Stomach (tissue), 9 donors: ENCODE data around the gene MST1. TPM values are rescaled to one million over a fixed set of nuclear protein-coding genes. Genes with fewer than 3 reads are reported as not detected.

Experiments used
- DNase-seq, 2 donors: peaks; one replicate each; pipeline versions ENCODE4 v3.0.0 to v3.0.0-alpha.2; 2013 to 2019
- H3K27ac ChIP-seq, 5 donors: fragments of 200-600 bp in 4 of 5; sonication (generic) in 4 of 5; one replicate each; pipeline ENCODE4 v1.5.1; 2013 to 2019; ENCODE audit warnings: mild to moderate bottlenecking in 1 of 5, moderate library complexity in 1 of 5
- H3K27me3 ChIP-seq, 3 donors: fragments of 200-600 bp; sonication (generic); one replicate each; pipeline ENCODE4 v1.5.1; 2017 to 2019; ENCODE audit warnings: mixed run types in 1 of 3
- H3K36me3 ChIP-seq, 4 donors: fragments of 200-600 bp; sonication (generic); 1 replicate in 3 of 4; 2 replicates in 1 of 4; pipeline ENCODE4 v1.5.1; 2016 to 2019
- H3K4me1 ChIP-seq, 4 donors: fragments of 200-600 bp; sonication (generic); one replicate each; pipeline ENCODE4 v1.5.1; 2016 to 2019
- H3K4me3 ChIP-seq, 4 donors: fragments of 200-600 bp; sonication (generic) in 3 of 4; one replicate each; pipeline ENCODE4 v1.5.1; 2016 to 2019; ENCODE audit warnings: mild to moderate bottlenecking in 1 of 4
- H3K9me3 ChIP-seq, 4 donors: fragments of 200-600 bp; sonication (generic); one replicate each; pipeline ENCODE4 v1.5.1; 2016 to 2019
- EP300 ChIP-seq: sonication (generic); formaldehyde crosslinking; IDR thresholded peaks from one replicate; pipeline ENCODE4 v1.6.1; 2017; ENCODE audit warnings: antibody characterized with exemption
- POLR2A ChIP-seq, 4 donors: fragments of 450-650 bp; IDR thresholded peaks; one replicate each; pipeline ENCODE4 v1.6.1; 2016; ENCODE audit warnings: antibody characterized with exemption in 4 of 4, control low read depth in 2 of 4, mild to moderate bottlenecking in 1 of 4, moderate library complexity in 1 of 4
- POLR2AphosphoS5 ChIP-seq, 3 donors: sonication (generic); formaldehyde crosslinking; IDR thresholded peaks; one replicate each; pipeline ENCODE4 v1.6.1; 2016; ENCODE audit warnings: antibody characterized with exemption in 3 of 3
- WGBS, 5 donors: extraction: QIAGEN DNeasy Blood & Tissue Kit in 3 of 5; methylation state at CpG; one replicate each; pipeline versions ENCODE4 v1.1.5 to v1.1.7; 2013 to 2018; 5-methylcytosine and 5-hydroxymethylcytosine counted together
- intact Hi-C: fragments of 100-400 bp; cut with DNase I; formaldehyde crosslinking; loops from one replicate; pipeline ENCODE4 v1.15.1; 2023; ENCODE audit warnings: low total_unique reads
- polyA plus RNA-seq, 3 donors: library from polyadenylated mRNA; stranded (reverse); fragments of 200-250 nt; gene quantifications; one replicate each; pipeline ENCODE4 v1.2.3, GENCODE V29; 2013
- total RNA-seq, 5 donors: library from RNA; depleted of rRNA; stranded (reverse); fragments of >200 nt; gene quantifications; one replicate each; pipeline versions ENCODE4 v1.1.0 to v1.2.3, GENCODE V29; 2014 to 2016
- TF ChIP-seq, protein P1 (sequence below), 7 experiments: fragments of 450-650 bp in 4 of 7; fragments of 200-600 bp in 3 of 7; sonication (generic) in 3 of 7; IDR thresholded peaks; one replicate each; pipeline ENCODE4 v1.5.1; 2016 to 2019; ENCODE audit warnings: antibody characterized with exemption in 7 of 7, control low read depth in 2 of 7, mild to moderate bottlenecking in 1 of 7
- donor health status: healthy with polysubstance abuse.
- donor health status: Bipolar disorder and iron deficiency.
- donor health status: healthy.

Gene MST1
- total and polyA plus RNA-seq, 8 donors, result 6.7 to 172 (median 19.7) TPM

GRCh38 chr3:49711489-49711888 lies 22.2 kb upstream of the MST1 start:
- H3K9me3 ChIP-seq, result no peaks in the 10 kb centered on the region
- no peak overlapping the region for H3K4me3 ChIP-seq
- intact Hi-C loops, result loop anchor here (10.0 kb wide), 1 partner anchor 123 kb away; no protein-coding TSS in a partner anchor
- no peak for TF ChIP-seq POLR2A (IDR thresholded peaks at IDR 0.05)
- TF ChIP-seq, protein P1, sequence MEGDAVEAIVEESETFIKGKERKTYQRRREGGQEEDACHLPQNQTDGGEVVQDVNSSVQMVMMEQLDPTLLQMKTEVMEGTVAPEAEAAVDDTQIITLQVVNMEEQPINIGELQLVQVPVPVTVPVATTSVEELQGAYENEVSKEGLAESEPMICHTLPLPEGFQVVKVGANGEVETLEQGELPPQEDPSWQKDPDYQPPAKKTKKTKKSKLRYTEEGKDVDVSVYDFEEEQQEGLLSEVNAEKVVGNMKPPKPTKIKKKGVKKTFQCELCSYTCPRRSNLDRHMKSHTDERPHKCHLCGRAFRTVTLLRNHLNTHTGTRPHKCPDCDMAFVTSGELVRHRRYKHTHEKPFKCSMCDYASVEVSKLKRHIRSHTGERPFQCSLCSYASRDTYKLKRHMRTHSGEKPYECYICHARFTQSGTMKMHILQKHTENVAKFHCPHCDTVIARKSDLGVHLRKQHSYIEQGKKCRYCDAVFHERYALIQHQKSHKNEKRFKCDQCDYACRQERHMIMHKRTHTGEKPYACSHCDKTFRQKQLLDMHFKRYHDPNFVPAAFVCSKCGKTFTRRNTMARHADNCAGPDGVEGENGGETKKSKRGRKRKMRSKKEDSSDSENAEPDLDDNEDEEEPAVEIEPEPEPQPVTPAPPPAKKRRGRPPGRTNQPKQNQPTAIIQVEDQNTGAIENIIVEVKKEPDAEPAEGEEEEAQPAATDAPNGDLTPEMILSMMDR (IDR thresholded peaks at IDR 0.05), result no peak
- no peak for TF ChIP-seq POLR2AphosphoS5 (IDR thresholded peaks at IDR 0.05)
- no peak for TF ChIP-seq EP300
- peaks cover 0 to 78% (median 60%) of the 10 kb centered on the region in 4 donors for H3K36me3 ChIP-seq
- H3K4me1 ChIP-seq, result no peaks in the 10 kb centered on the region
- no peaks in the 10 kb centered on the region for H3K27me3 ChIP-seq
- 86 to 93% (median 92%) methylated on average over 5 of the region's 5 CpGs for WGBS, 5 donors
- DNase-seq, result peak in 1 of 2 donors; percentile 7
- H3K27ac ChIP-seq, result no peak overlapping the region

DNA sequence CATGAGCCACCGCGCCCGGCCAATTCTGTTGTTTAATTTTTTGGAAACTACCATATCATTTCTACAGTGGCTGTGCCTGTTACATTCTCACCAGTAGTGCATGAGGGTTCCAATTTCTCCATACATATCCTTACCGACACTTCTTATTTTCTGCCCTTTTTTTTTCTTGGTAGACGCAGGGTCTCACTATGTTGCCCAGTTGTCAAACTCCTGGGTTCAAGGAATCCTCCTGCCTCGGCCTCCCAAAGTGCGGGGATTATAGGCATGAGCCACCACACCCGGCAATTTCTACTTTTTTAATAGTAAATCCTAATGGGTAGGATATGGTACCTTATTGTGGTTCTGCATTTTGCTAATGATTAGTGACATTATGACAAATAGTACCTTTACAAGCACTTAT lies 20.6 kb upstream of the MST1 start:
- no peaks in the 10 kb centered on the region for H3K9me3 ChIP-seq
- peaks cover 3 to 79% (median 62%) of the 10 kb centered on the region in 4 donors for H3K36me3 ChIP-seq
- 90 to 99% (median 98%) methylated on average over 8 of the region's 8 CpGs for WGBS, 5 donors
- H3K4me3 ChIP-seq, result no peak overlapping the region
- H3K4me1 ChIP-seq, result no peaks in the 10 kb centered on the region
- TF ChIP-seq POLR2A (IDR thresholded peaks at IDR 0.05) (no peak), EP300 (no peak), POLR2AphosphoS5 (IDR thresholded peaks at IDR 0.05) (no peak)
- TF ChIP-seq, protein P1 (IDR thresholded peaks at IDR 0.05), result no peak
- DNase-seq, result no peak
- H3K27me3 ChIP-seq, result no peaks in the 10 kb centered on the region
- no peak overlapping the region for H3K27ac ChIP-seq
- intact Hi-C loops, result loop anchor here (10.0 kb wide), 1 partner anchor 125 kb away; no protein-coding TSS in a partner anchor

DNA sequence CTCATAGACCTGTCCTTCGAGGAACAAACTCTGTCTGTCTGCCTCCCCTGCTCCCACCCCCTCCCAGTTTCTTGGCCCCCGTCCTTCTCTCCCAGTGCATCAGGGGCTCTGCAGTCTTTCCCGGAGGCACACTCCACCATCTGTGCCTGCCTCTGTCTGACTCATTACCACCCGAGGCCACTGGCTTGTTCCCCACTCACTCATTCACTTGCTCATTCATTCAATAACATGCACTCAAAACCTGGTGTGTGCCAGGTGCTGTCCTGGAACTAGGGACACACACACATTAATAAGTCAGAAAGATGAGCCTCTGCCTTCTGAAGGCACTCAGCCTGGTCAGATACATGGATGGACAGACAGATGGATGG lies 17.8 kb upstream of the MST1 start:
- Histone ChIP-seq H3K36me3 (peaks cover 14 to 82% (median 66%) of the 10 kb centered on the region in 4 donors), H3K27me3 (no peaks in the 10 kb centered on the region), H3K4me1 (peaks cover 0 to 8% (median 0%) of the 10 kb centered on the region in 4 donors), H3K4me3 (no peak overlapping the region), H3K9me3 (no peaks in the 10 kb centered on the region), H3K27ac (no peak overlapping the region)
- 76 to 86% (median 81%) methylated on average over 4 of the region's 4 CpGs for WGBS, 5 donors
- no peak for DNase-seq
- TF ChIP-seq EP300, result no peak
- TF ChIP-seq, protein P1 (IDR thresholded peaks at IDR 0.05), result no peak
- no peak for TF ChIP-seq POLR2AphosphoS5 (IDR thresholded peaks at IDR 0.05)
- no peak for TF ChIP-seq POLR2A (IDR thresholded peaks at IDR 0.05)
- intact Hi-C loops, result no loop called here

DNA sequence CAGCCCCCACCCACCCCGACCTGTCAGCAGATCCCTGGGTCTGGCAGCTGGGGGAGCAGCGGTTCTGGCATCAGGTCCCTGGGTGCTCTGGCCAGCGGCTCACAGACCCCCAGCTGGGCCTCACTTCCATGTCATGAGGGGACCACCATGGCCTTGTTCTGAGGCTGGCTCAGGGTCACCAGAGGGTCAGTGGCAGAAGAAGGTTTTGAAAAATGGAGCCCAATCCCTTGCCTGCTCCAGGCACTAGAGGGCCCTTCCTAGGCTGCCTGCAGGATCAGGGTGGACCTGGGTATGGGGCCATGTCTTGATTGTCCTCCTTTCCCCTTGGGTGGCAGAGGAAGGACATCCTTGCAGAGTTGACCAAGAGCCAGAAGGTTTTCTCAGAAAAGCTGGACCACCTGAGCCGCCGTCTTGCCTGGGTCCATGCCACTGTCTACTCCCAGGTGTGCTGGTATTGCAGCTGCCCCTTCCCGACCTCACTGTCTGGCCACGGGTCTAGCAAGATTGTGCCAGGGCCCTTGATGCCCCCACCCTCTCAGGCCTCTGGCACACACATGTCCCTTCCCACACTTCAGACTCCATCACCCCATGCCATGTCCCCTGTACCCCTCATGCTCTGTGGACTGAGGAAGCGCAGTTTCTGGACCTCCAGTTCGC lies 17.3 kb upstream of the MST1 start:
- H3K27me3 ChIP-seq, result no peaks in the 10 kb centered on the region
- H3K4me3 ChIP-seq, result no peak overlapping the region
- DNase-seq, result no peak
- peaks cover 0 to 8% (median 0%) of the 10 kb centered on the region in 4 donors for H3K4me1 ChIP-seq
- intact Hi-C loops, result no loop called here
- H3K36me3 ChIP-seq, result peaks cover 19 to 83% (median 68%) of the 10 kb centered on the region in 4 donors
- no peak for TF ChIP-seq POLR2A (IDR thresholded peaks at IDR 0.05)
- TF ChIP-seq, protein P1 (IDR thresholded peaks at IDR 0.05), result no peak
- no peak for TF ChIP-seq EP300
- H3K9me3 ChIP-seq, result no peaks in the 10 kb centered on the region
- no peak overlapping the region for H3K27ac ChIP-seq
- 83 to 92% (median 91%) methylated on average over 9 of the region's 9 CpGs for WGBS, 5 donors
